Measurements from ENCODE around the gene SERPINB5.

The SERPINB5 gene

DNA sequence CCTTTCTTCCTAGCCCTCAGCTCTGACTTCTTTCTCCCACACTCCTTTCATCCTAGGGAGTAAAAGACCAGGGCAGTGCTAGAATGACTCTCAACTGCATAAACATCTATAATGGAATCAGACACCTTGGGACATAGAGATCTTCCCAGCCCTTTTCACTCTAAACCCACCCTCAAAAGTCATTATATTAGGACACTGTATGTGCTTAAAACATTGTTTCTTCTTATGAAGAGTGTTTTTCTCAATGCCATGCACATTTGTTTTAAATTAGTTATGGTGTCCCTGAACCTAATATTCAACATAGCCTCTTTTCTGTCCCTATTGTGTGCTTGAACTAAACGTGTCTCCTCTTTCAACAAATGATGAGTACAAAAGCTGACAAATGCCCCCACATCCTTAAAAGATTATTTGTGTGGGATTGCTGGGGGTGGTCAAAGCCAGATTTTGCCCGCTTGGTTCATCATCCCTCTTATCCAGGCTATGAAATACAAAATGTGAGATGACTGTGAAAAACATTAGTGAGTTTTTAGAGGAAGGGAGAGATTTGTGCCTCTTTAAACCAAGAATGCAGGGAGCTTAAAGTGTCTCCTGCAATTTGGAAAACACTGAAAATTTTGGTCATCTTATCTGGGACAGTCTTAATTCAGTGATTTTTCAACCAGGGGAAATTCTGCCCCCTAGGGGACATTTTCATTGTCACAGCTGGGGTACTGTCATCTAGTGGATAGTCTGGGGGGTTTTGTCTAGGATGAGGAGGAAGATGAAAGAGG is 29.0 kb downstream of the SERPINB5 start:
- peak; percentile 39 for DNase-seq
- H2AFZ ChIP-seq (ENCODE audit: low read depth, low read length): no peak overlapping the region
- peak; percentile 69 for ATAC-seq (ENCODE audit: insufficient read depth, low read depth)

DNA sequence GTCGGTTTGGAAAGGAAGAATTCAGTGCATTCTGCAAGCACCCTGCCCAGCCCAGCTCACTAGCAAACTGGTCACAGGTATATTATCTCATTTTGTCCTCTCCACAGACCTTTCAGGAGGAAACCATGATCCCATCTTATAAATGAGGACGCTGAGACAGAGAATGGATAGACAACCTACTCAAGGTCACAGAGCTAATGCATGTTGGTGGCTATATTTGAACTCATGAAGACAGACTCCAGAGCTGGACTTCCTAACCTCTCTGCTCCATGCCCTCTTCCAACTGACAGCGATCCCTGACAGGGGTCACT is 29.5 kb downstream of the SERPINB5 start:
- peaks cover 4% of the 10 kb centered on the region for H3K27me3 ChIP-seq (ENCODE audit: insufficient read depth, low read length, poor library complexity)
- no peaks in the 10 kb centered on the region for H3K79me2 ChIP-seq (ENCODE audit: insufficient read depth, low read length)
- H3K27ac ChIP-seq (ENCODE audit: low read length): no peak overlapping the region
- no peaks in the 10 kb centered on the region for H4K20me1 ChIP-seq (ENCODE audit: insufficient read depth, low read length)
- no peaks in the 10 kb centered on the region for H3K9me3 ChIP-seq (ENCODE audit: insufficient read depth, low read length, severe bottlenecking)
- no peak overlapping the region for H3K4me3 ChIP-seq (ENCODE audit: low read depth in 1 of 2, low read length in 2 of 2)
- no peak overlapping the region for H3K4me2 ChIP-seq (ENCODE audit: insufficient read depth, low read length)
- H3K36me3 ChIP-seq (ENCODE audit: insufficient read depth, low read length): no peaks in the 10 kb centered on the region
- TF ChIP-seq, protein P1, sequence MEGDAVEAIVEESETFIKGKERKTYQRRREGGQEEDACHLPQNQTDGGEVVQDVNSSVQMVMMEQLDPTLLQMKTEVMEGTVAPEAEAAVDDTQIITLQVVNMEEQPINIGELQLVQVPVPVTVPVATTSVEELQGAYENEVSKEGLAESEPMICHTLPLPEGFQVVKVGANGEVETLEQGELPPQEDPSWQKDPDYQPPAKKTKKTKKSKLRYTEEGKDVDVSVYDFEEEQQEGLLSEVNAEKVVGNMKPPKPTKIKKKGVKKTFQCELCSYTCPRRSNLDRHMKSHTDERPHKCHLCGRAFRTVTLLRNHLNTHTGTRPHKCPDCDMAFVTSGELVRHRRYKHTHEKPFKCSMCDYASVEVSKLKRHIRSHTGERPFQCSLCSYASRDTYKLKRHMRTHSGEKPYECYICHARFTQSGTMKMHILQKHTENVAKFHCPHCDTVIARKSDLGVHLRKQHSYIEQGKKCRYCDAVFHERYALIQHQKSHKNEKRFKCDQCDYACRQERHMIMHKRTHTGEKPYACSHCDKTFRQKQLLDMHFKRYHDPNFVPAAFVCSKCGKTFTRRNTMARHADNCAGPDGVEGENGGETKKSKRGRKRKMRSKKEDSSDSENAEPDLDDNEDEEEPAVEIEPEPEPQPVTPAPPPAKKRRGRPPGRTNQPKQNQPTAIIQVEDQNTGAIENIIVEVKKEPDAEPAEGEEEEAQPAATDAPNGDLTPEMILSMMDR (IDR thresholded peaks at IDR 0.05; ENCODE audit: borderline replicate concordance, extremely low read depth, low read length, poor library complexity, severe bottlenecking): no peak
- no peak for TF ChIP-seq EZH2 (IDR thresholded peaks at IDR 0.05; ENCODE audit: borderline replicate concordance, low read depth, low read length, severe bottlenecking)
- ATAC-seq (ENCODE audit: insufficient read depth, low read depth) (no peak), DNase-seq (no peak)
- no peak overlapping the region for H3K9ac ChIP-seq (ENCODE audit: low read depth, low read length)
- no peaks in the 10 kb centered on the region for H3K4me1 ChIP-seq (ENCODE audit: insufficient read depth, low read length)
- no peak overlapping the region for H2AFZ ChIP-seq (ENCODE audit: low read depth, low read length)

More for the DNA sequence above, 29.0 kb downstream of the SERPINB5 start:
- H4K20me1 ChIP-seq (ENCODE audit: insufficient read depth, low read length): no peaks in the 10 kb centered on the region
- H3K27me3 ChIP-seq (ENCODE audit: insufficient read depth, low read length, poor library complexity): no peaks in the 10 kb centered on the region
- no peak overlapping the region for H3K4me2 ChIP-seq (ENCODE audit: insufficient read depth, low read length)
- no peak overlapping the region for H3K9ac ChIP-seq (ENCODE audit: low read depth, low read length)
- H3K9me3 ChIP-seq (ENCODE audit: insufficient read depth, low read length, severe bottlenecking): no peaks in the 10 kb centered on the region
- no peaks in the 10 kb centered on the region for H3K79me2 ChIP-seq (ENCODE audit: insufficient read depth, low read length)
- no peaks in the 10 kb centered on the region for H3K36me3 ChIP-seq (ENCODE audit: insufficient read depth, low read length)
- no peaks in the 10 kb centered on the region for H3K4me1 ChIP-seq (ENCODE audit: insufficient read depth, low read length)
- no peak overlapping the region for H3K4me3 ChIP-seq (ENCODE audit: low read depth in 1 of 2, low read length in 2 of 2)
- TF ChIP-seq, protein P1 (IDR thresholded peaks at IDR 0.05; ENCODE audit: borderline replicate concordance, extremely low read depth, low read length, poor library complexity, severe bottlenecking): peak; percentile 66
- TF ChIP-seq EZH2 (IDR thresholded peaks at IDR 0.05; ENCODE audit: borderline replicate concordance, low read depth, low read length, severe bottlenecking): no peak
- no peak overlapping the region for H3K27ac ChIP-seq (ENCODE audit: low read length)

DNA sequence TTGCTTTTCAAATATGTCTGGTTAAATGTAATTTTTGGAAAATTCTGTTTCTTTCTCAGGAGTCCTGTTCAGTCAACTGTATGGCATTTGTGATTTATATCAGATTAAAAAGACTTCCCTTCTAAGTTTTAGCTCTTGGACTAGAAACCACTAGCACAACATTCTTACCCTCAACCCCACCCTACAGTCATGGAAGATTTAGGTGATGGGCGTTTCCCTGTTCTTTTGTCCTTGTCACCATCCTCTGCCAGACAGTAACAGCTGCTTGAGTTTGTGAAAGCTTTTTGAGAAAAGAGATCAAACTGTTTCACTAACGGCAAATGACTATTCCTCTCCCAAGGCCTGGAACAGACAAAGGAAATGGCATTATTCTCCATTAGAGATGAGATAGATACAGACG is 31.8 kb downstream of the SERPINB5 start:
- no peak overlapping the region for H3K27ac ChIP-seq (ENCODE audit: low read length)
- ATAC-seq (ENCODE audit: insufficient read depth, low read depth): no peak

More for the DNA sequence above, 31.8 kb downstream of the SERPINB5 start:
- H3K79me2 ChIP-seq (ENCODE audit: insufficient read depth, low read length): no peaks in the 10 kb centered on the region
- no peaks in the 10 kb centered on the region for H3K9me3 ChIP-seq (ENCODE audit: insufficient read depth, low read length, severe bottlenecking)
- TF ChIP-seq, protein P1 (IDR thresholded peaks at IDR 0.05; ENCODE audit: borderline replicate concordance, extremely low read depth, low read length, poor library complexity, severe bottlenecking): no peak
- no peak for TF ChIP-seq EZH2 (IDR thresholded peaks at IDR 0.05; ENCODE audit: borderline replicate concordance, low read depth, low read length, severe bottlenecking)
- no peak for DNase-seq
- H3K4me2 ChIP-seq (ENCODE audit: insufficient read depth, low read length): no peak overlapping the region
- H4K20me1 ChIP-seq (ENCODE audit: insufficient read depth, low read length): no peaks in the 10 kb centered on the region
- H3K36me3 ChIP-seq (ENCODE audit: insufficient read depth, low read length): no peaks in the 10 kb centered on the region
- peaks cover 9% of the 10 kb centered on the region for H3K27me3 ChIP-seq (ENCODE audit: insufficient read depth, low read length, poor library complexity)
- H3K4me1 ChIP-seq (ENCODE audit: insufficient read depth, low read length): no peaks in the 10 kb centered on the region
- H3K4me3 ChIP-seq (ENCODE audit: low read depth in 1 of 2, low read length in 2 of 2): no peak overlapping the region
- H3K9ac ChIP-seq (ENCODE audit: low read depth, low read length): no peak overlapping the region
- no peak overlapping the region for H2AFZ ChIP-seq (ENCODE audit: low read depth, low read length)
